Measurements from ENCODE around the gene MINDY1. TPM values are rescaled to one million over a fixed set of nuclear protein-coding genes. Genes with fewer than 3 reads are reported as not detected.
A peak's percentile ranks its signal among the peaks of the same experiment; 100 is the strongest.

Gene MINDY1
- total RNA-seq, 4 donors from 2014 or later, result 50.9 to 103 (median 90.4) TPM

GRCh38 chr1:150997126-150997872 is 9.4 kb downstream of the MINDY1 start:
- 84 to 85% methylated on average over 15 to 20 of the region's 20 CpGs for WGBS, 2 donors
- peaks cover 3 to 20% of the 10 kb centered on the region in 2 donors for H3K4me1 ChIP-seq
- H3K27me3 ChIP-seq, result no peaks in the 10 kb centered on the region
- H3K36me3 ChIP-seq, result peaks cover 29 to 40% of the 10 kb centered on the region in 2 donors
- no peaks in the 10 kb centered on the region for H3K9me3 ChIP-seq
- no peak overlapping the region for H3K4me3 ChIP-seq (replicated peaks in 1 of 3)
- TF ChIP-seq CTCF (IDR thresholded peaks at IDR 0.05), result no peak
- TF ChIP-seq POLR2A (IDR thresholded peaks at IDR 0.05), result no peak
- DNase-seq, result no peak
- intact Hi-C loops (cut with DNase I), result loop anchor here (10.0 kb wide), 1 partner anchor 442 kb away; no protein-coding TSS in a partner anchor
- peak overlapping the region in 1 of 3 donors; percentile 32 for H3K27ac ChIP-seq

GRCh38 chr1:150995896-150996295 is 10.8 kb downstream of the MINDY1 start:
- H3K36me3 ChIP-seq, result peaks cover 29 to 40% of the 10 kb centered on the region in 2 donors
- 29 to 34% methylated on average over 9 of the region's 9 CpGs for WGBS, 2 donors
- intact Hi-C loops (cut with DNase I), result loop anchor here (10.0 kb wide), 1 partner anchor 441 kb away; no protein-coding TSS in a partner anchor
- H3K27me3 ChIP-seq, result no peaks in the 10 kb centered on the region
- DNase-seq, result peak; percentile 73 to 77
- H3K9me3 ChIP-seq, result no peaks in the 10 kb centered on the region
- H3K4me3 ChIP-seq (replicated peaks in 1 of 3), result no peak overlapping the region
- TF ChIP-seq CTCF (IDR thresholded peaks at IDR 0.05), result peak; percentile 80 to 95 (median 83)
- no peak for TF ChIP-seq POLR2A (IDR thresholded peaks at IDR 0.05)
- H3K27ac ChIP-seq, result peak overlapping the region in 1 of 3 donors; percentile 59
- H3K4me1 ChIP-seq, result peaks cover 0 to 7% of the 10 kb centered on the region in 2 donors

GRCh38 chr1:150995460-150995859 is 11.2 kb downstream of the MINDY1 start:
- Histone ChIP-seq H3K36me3 (peaks cover 29 to 39% of the 10 kb centered on the region in 2 donors), H3K27ac (peak overlapping the region in 1 of 3 donors; percentile 59), H3K27me3 (no peaks in the 10 kb centered on the region), H3K9me3 (no peaks in the 10 kb centered on the region), H3K4me3 (replicated peaks in 1 of 3) (no peak overlapping the region), H3K4me1 (peaks cover 0 to 7% of the 10 kb centered on the region in 2 donors)
- intact Hi-C loops (cut with DNase I), result loop anchor here (10.0 kb wide), 1 partner anchor 441 kb away; no protein-coding TSS in a partner anchor
- 74 to 77% methylated on average over 4 of the region's 4 CpGs for WGBS, 2 donors
- no peak for TF ChIP-seq POLR2A (IDR thresholded peaks at IDR 0.05)
- no peak for TF ChIP-seq CTCF (IDR thresholded peaks at IDR 0.05)
- DNase-seq, result no peak

GRCh38 chr1:150994248-150994647 is 12.5 kb downstream of the MINDY1 start:
- H3K27ac ChIP-seq, result peak overlapping the region in 1 of 3 donors; percentile 59
- WGBS, 2 donors, result 92 to 93% methylated on average over 3 of the region's 3 CpGs
- H3K27me3 ChIP-seq, result no peaks in the 10 kb centered on the region
- peaks cover 25 to 27% of the 10 kb centered on the region in 2 donors for H3K36me3 ChIP-seq
- H3K4me1 ChIP-seq, result peaks cover 0 to 7% of the 10 kb centered on the region in 2 donors
- intact Hi-C loops (cut with DNase I), result loop anchor here (10.0 kb wide), 1 partner anchor 439 kb away; no protein-coding TSS in a partner anchor
- TF ChIP-seq POLR2A (IDR thresholded peaks at IDR 0.05), result no peak
- TF ChIP-seq CTCF (IDR thresholded peaks at IDR 0.05), result no peak
- DNase-seq, result no peak
- no peak overlapping the region for H3K4me3 ChIP-seq (replicated peaks in 1 of 3)
- no peaks in the 10 kb centered on the region for H3K9me3 ChIP-seq

- H3K36me3 ChIP-seq, result peaks cover 9 to 11% of the 10 kb centered on the region in 2 donors
These were observed 14.1 kb downstream of the MINDY1 start for GRCh38 chr1:150992626-150993025.

More at GRCh38 chr1:150992626-150993025, 14.1 kb downstream of the MINDY1 start:
- no peak overlapping the region for H3K4me3 ChIP-seq (replicated peaks in 1 of 3)
- H3K9me3 ChIP-seq, result no peaks in the 10 kb centered on the region
- intact Hi-C loops (cut with DNase I), result loop anchor here (10.0 kb wide), 1 partner anchor 438 kb away; no protein-coding TSS in a partner anchor
- H3K4me1 ChIP-seq, result peaks cover 0 to 7% of the 10 kb centered on the region in 2 donors
- TF ChIP-seq CTCF (IDR thresholded peaks at IDR 0.05) (no peak), POLR2A (IDR thresholded peaks at IDR 0.05) (no peak)
- DNase-seq, result no peak
- no peak overlapping the region for H3K27ac ChIP-seq
- no peaks in the 10 kb centered on the region for H3K27me3 ChIP-seq
- WGBS, 2 donors, result 71 to 81% methylated on average over 4 of the region's 4 CpGs

Data from thyroid gland (tissue), 4 donors.